ENCODE measurements around the gene FBXL14.

FBXL14 gene

DNA sequence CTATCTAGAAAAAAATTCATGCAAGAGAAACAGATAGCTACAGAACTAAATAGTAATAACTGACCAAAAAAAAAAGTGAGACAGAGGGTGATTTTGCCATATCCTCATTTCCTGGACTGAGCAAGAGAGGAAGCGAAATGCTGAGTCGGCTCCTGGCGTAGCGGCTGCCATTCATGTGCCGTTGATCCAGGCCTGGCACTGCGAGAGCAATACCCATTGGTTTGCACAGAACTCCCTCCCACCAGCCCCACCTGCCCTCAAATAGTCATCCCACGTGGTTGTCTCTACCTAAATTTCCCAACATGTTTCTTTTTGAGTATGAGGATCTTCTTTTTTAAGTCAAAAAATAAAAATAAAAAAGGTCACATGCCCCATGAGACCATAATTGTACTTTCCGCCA, 25.2 kb upstream of the FBXL14 start:
- H3K4me3 ChIP-seq (ENCODE audit: low read depth, low read length), result no peak overlapping the region
- TF ChIP-seq, protein P1, sequence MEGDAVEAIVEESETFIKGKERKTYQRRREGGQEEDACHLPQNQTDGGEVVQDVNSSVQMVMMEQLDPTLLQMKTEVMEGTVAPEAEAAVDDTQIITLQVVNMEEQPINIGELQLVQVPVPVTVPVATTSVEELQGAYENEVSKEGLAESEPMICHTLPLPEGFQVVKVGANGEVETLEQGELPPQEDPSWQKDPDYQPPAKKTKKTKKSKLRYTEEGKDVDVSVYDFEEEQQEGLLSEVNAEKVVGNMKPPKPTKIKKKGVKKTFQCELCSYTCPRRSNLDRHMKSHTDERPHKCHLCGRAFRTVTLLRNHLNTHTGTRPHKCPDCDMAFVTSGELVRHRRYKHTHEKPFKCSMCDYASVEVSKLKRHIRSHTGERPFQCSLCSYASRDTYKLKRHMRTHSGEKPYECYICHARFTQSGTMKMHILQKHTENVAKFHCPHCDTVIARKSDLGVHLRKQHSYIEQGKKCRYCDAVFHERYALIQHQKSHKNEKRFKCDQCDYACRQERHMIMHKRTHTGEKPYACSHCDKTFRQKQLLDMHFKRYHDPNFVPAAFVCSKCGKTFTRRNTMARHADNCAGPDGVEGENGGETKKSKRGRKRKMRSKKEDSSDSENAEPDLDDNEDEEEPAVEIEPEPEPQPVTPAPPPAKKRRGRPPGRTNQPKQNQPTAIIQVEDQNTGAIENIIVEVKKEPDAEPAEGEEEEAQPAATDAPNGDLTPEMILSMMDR (IDR thresholded peaks at IDR 0.05; ENCODE audit: control insufficient read depth, extremely low read depth, insufficient read depth), result no peak
- DNase-seq (ENCODE audit: low read depth), result no peak

DNA sequence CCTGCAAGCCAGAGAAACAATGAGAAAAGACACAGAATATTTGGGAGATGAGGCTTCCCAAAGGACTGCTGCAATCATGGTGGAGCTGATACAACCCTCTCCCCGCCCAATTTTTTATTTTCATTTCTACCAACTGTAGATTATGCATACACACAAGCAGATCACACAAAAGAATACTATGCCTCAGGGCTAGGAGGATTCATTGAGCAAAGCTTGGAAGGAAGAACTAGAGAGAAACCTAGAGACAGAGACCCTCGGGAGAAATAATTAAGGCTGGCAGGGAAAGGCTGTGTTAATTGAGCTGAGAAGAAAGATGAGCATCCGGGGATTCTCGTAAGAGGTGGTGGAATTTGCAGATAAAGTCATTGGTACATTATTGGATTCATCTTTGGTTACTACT, 24.8 kb upstream of the FBXL14 start:
- TF ChIP-seq, protein P1 (IDR thresholded peaks at IDR 0.05; ENCODE audit: control insufficient read depth, extremely low read depth, insufficient read depth), result no peak

DNA sequence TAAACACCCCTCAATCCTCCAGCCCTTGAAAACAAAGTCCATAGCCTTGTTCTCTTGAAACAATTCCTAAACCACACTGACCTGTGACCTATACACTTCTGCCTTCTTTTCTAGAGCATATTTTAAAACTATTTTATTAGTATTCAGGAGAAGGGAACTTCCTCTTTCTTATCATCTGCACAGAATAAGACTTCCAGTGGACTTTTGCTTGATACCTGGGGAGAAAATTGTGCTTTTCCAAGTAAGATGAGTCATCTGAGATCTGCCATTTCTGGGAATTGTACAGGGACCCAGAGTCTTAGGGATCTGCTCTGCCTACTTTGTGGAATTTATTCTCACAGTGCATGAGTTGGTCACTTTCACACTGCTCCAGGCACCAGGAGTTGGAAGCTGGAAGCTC, 24.1 kb upstream of the FBXL14 start:
- DNase-seq (ENCODE audit: low read depth), result no peak
- TF ChIP-seq, protein P1 (IDR thresholded peaks at IDR 0.05; ENCODE audit: control insufficient read depth, extremely low read depth, insufficient read depth), result no peak

More for the DNA sequence above, 24.8 kb upstream of the FBXL14 start:
- DNase-seq (ENCODE audit: low read depth), result no peak
- no peak overlapping the region for H3K4me3 ChIP-seq (ENCODE audit: low read depth, low read length)

DNA sequence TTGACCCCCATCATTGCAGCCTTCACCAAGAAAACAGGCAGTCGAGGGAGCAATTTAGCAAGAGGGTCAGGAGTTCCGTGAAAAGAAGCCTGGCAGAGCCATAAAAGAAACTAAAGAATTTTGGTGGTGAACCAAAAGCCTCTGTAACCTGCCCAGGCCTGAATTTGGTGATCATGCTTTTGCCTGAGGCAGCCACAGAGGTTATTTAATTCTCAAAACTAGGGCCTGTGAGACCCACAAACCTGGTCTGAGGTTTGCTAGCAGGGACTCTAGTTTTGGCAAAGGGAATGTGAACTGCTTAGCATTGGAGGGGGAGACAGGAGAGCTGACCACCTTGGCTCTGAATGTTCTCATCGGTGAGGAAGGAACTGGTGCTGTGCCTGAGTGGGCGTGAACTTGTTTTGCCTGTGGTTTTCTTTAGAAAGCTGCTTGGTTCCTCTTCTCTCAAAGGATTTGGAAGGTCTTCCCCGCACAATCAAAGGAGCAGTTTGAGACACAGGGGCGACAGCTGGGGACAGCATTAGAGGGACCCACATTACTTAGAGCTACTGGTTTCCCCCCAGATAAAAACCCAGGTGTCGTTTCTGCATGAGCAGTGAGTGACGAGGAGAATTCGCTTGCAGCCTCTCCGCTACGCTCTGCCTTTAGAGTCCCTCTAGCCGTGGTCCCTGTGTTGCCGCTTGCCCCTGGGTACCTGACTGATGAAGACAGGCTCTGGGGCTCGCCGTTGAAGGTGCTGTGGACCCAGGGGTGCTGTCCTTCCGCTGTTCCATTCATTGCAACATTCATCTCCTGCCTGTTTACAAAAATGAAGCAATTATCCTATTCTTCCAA, 22.1 kb upstream of the FBXL14 start:
- TF ChIP-seq, protein P1 (IDR thresholded peaks at IDR 0.05; ENCODE audit: control insufficient read depth, extremely low read depth, insufficient read depth), result no peak
- no peak overlapping the region for H3K4me3 ChIP-seq (ENCODE audit: low read depth, low read length)
- no peak for DNase-seq (ENCODE audit: low read depth)

More for the DNA sequence above, 24.1 kb upstream of the FBXL14 start:
- no peak overlapping the region for H3K4me3 ChIP-seq (ENCODE audit: low read depth, low read length)

DNA sequence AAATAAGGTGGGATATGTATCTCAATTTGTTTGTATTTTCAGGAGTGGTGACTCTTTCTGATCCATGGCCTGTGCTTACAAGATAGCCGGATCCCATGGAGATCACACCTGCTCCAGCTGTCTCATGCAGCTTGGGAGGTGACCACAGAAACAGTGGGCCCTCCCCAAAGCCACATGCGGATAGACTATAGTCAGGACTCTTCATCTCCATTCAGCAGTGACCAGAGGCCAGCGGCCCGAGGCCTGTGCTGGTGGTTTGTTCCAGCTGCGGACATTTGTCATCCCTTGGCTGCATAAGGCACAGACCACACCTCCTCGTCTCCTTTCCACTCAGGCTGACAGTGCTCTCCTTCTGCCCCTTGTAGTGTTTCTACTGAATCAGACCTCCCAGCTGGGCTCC, 20.0 kb upstream of the FBXL14 start:
- no peak overlapping the region for H3K4me3 ChIP-seq (ENCODE audit: low read depth, low read length)
- TF ChIP-seq, protein P1 (IDR thresholded peaks at IDR 0.05; ENCODE audit: control insufficient read depth, extremely low read depth, insufficient read depth), result no peak

DNA sequence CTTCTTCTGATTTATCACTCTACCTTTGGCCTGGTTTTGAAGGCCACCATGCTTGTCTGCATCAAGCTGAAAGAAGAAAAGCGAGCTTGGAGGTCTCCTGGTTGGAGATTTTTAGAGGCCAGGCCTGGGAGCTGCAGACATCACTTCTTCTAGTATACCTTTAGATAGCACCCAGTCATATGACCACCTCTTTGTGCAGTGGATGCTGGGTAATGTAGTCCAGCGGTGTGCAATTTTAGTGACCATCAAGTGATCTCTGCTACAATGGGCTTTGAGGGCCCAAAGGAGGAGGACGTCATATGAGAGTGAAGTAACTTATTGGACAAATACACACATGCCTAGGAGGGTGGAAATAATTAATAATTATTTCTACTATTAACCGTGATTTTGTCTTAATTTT, 19.5 kb upstream of the FBXL14 start:
- no peak overlapping the region for H3K4me3 ChIP-seq (ENCODE audit: low read depth, low read length)

More for the DNA sequence above, 20.0 kb upstream of the FBXL14 start:
- no peak for DNase-seq (ENCODE audit: low read depth)

More for the DNA sequence above, 19.5 kb upstream of the FBXL14 start:
- no peak for DNase-seq (ENCODE audit: low read depth)
- TF ChIP-seq, protein P1 (IDR thresholded peaks at IDR 0.05; ENCODE audit: control insufficient read depth, extremely low read depth, insufficient read depth), result no peak
